ENCODE data around the gene ARPC1A.

Gene ARPC1A

GRCh38 chr7:99366646-99367045, 40.9 kb downstream of the ARPC1A start:
- H3K4me2 ChIP-seq (ENCODE audit: low read depth, low read length, poor library complexity, severe bottlenecking): no peak overlapping the region
- H3K36me3 ChIP-seq (ENCODE audit: insufficient read depth, low read length): peaks cover 48% of the 10 kb centered on the region
- no peaks in the 10 kb centered on the region for H3K9me2 ChIP-seq (replicated peaks; ENCODE audit: low read depth, low read length)

GRCh38 chr7:99368750-99369389, 43.2 kb downstream of the ARPC1A start:
- TF ChIP-seq CTCF (conservative IDR thresholded peaks at IDR 0.05; ENCODE audit: low read length) (no peak), EZH2phosphoT487 (IDR thresholded peaks at IDR 0.05; ENCODE audit: borderline replicate concordance) (no peak)
- H3K4me3 ChIP-seq (ENCODE audit: low read length, poor library complexity, severe bottlenecking): no peak overlapping the region
- no peaks in the 10 kb centered on the region for H3K9me3 ChIP-seq (ENCODE audit: insufficient read depth, low read depth, low read length)
- H2AFZ ChIP-seq (ENCODE audit: low read length): no peak overlapping the region
- no peak overlapping the region for H3K9ac ChIP-seq (ENCODE audit: low read depth, low read length, poor library complexity, severe bottlenecking)
- peaks cover 3% of the 10 kb centered on the region for H3K4me1 ChIP-seq (ENCODE audit: insufficient read depth, low read length, poor library complexity, severe bottlenecking)
- no peaks in the 10 kb centered on the region for H4K20me1 ChIP-seq (ENCODE audit: insufficient read depth, low read length, poor library complexity, severe bottlenecking)
- H3K36me3 ChIP-seq (ENCODE audit: insufficient read depth, low read length): peaks cover 30% of the 10 kb centered on the region; the same call in 1 of the 2 replicates
- H3K79me2 ChIP-seq (ENCODE audit: insufficient read depth, low read length): no peaks in the 10 kb centered on the region
- no peaks in the 10 kb centered on the region for H3K9me2 ChIP-seq (replicated peaks; ENCODE audit: low read depth, low read length)
- no peaks in the 10 kb centered on the region for H3F3A ChIP-seq (ENCODE audit: low read depth)
- no peaks in the 10 kb centered on the region for H3K27me3 ChIP-seq (ENCODE audit: insufficient read depth, low read length, poor library complexity, severe bottlenecking)
- no peak overlapping the region for H3K4me2 ChIP-seq (ENCODE audit: low read depth, low read length, poor library complexity, severe bottlenecking)

More at GRCh38 chr7:99366646-99367045, 40.9 kb downstream of the ARPC1A start:
- Histone ChIP-seq H3K79me2 (ENCODE audit: insufficient read depth, low read length) (no peaks in the 10 kb centered on the region), H4K20me1 (ENCODE audit: insufficient read depth, low read length, poor library complexity, severe bottlenecking) (no peaks in the 10 kb centered on the region), H3K27me3 (ENCODE audit: insufficient read depth, low read length, poor library complexity, severe bottlenecking) (no peaks in the 10 kb centered on the region), H3K9ac (ENCODE audit: low read depth, low read length, poor library complexity, severe bottlenecking) (no peak overlapping the region), H3K4me1 (ENCODE audit: insufficient read depth, low read length, poor library complexity, severe bottlenecking) (no peaks in the 10 kb centered on the region), H3K4me3 (ENCODE audit: low read length, poor library complexity, severe bottlenecking) (no peak overlapping the region), H3F3A (ENCODE audit: low read depth) (no peaks in the 10 kb centered on the region), H2AFZ (ENCODE audit: low read length) (no peak overlapping the region), H3K9me3 (ENCODE audit: insufficient read depth, low read depth, low read length) (no peaks in the 10 kb centered on the region)
- TF ChIP-seq CTCF (conservative IDR thresholded peaks at IDR 0.05; ENCODE audit: low read length) (no peak), EZH2phosphoT487 (IDR thresholded peaks at IDR 0.05; ENCODE audit: borderline replicate concordance) (no peak)

- Histone ChIP-seq H3K36me3 (ENCODE audit: insufficient read depth, low read length) (peaks cover 22% of the 10 kb centered on the region; the same call in 1 of the 2 replicates), H2AFZ (ENCODE audit: low read length) (no peak overlapping the region), H3K4me2 (ENCODE audit: low read depth, low read length, poor library complexity, severe bottlenecking) (no peak overlapping the region)
Measured at GRCh38 chr7:99369767-99370391, 44.2 kb downstream of the ARPC1A start.

More at GRCh38 chr7:99369767-99370391, 44.2 kb downstream of the ARPC1A start:
- H3K9me2 ChIP-seq (replicated peaks; ENCODE audit: low read depth, low read length): no peaks in the 10 kb centered on the region
- H3K4me1 ChIP-seq (ENCODE audit: insufficient read depth, low read length, poor library complexity, severe bottlenecking): peaks cover 4% of the 10 kb centered on the region
- TF ChIP-seq EZH2phosphoT487 (IDR thresholded peaks at IDR 0.05; ENCODE audit: borderline replicate concordance) (no peak), CTCF (conservative IDR thresholded peaks at IDR 0.05; ENCODE audit: low read length) (no peak)
- H3K4me3 ChIP-seq (ENCODE audit: low read length, poor library complexity, severe bottlenecking): no peak overlapping the region
- no peaks in the 10 kb centered on the region for H3F3A ChIP-seq (ENCODE audit: low read depth)
- H3K79me2 ChIP-seq (ENCODE audit: insufficient read depth, low read length): peaks cover 4% of the 10 kb centered on the region; the same call in 1 of the 2 replicates
- H3K27me3 ChIP-seq (ENCODE audit: insufficient read depth, low read length, poor library complexity, severe bottlenecking): no peaks in the 10 kb centered on the region
- H3K9ac ChIP-seq (ENCODE audit: low read depth, low read length, poor library complexity, severe bottlenecking): no peak overlapping the region
- H4K20me1 ChIP-seq (ENCODE audit: insufficient read depth, low read length, poor library complexity, severe bottlenecking): peaks cover 3% of the 10 kb centered on the region
- no peaks in the 10 kb centered on the region for H3K9me3 ChIP-seq (ENCODE audit: insufficient read depth, low read depth, low read length)
